GM18951 (cell line): Measurements from ENCODE around the gene PRODH.
"Not testable (repeated sequence)": the region's sequence is repeated elsewhere in the genome, so short reads cannot be mapped to it uniquely, and the experiment has no call there.

Experiments used
- POLR2A ChIP-seq: IDR thresholded peaks from 4 replicates; pipeline ENCODE4 v1.6.1; 2011; ENCODE audit warnings: mild to moderate bottlenecking; ENCODE audit not compliant: insufficient read length, insufficient read depth; ENCODE audit errors: extremely low read depth
- in situ Hi-C: fragments of 300-500 bp; cut with MboI; formaldehyde crosslinking; loops from one replicate; pipeline ENCODE4 v1.12.0; 2022; ENCODE audit warnings: low sequenced_read_pairs, mixed read lengths, inconsistent platforms; ENCODE audit not compliant: unreplicated experiment

The PRODH gene

GRCh38 chr22:18935889-18936529 lies at the start of gene PRODH:
Gene PRODH, minus strand, starts transcription at chr22:18936293. Its CDS starts 6 bp downstream, at chr22:18936287.
- TF ChIP-seq POLR2A = no peak
- in situ Hi-C loops = no loop called here

GRCh38 chr22:18985780-18986179 lies 49.7 kb upstream of the PRODH start:
- in situ Hi-C loops = no loop called here
- no peak for TF ChIP-seq POLR2A

GRCh38 chr22:18984564-18984963 lies 48.5 kb upstream of the PRODH start:
- no peak for TF ChIP-seq POLR2A
- in situ Hi-C loops = no loop called here

GRCh38 chr22:18983120-18983651 lies 47.1 kb upstream of the PRODH start:
- in situ Hi-C loops = no loop called here
- TF ChIP-seq POLR2A = no peak

GRCh38 chr22:18980829-18981228 lies 44.7 kb upstream of the PRODH start:
- no peak for TF ChIP-seq POLR2A
- in situ Hi-C loops = no loop called here

GRCh38 chr22:18979957-18980356 lies 43.9 kb upstream of the PRODH start:
- in situ Hi-C loops = no loop called here
- TF ChIP-seq POLR2A = no peak

GRCh38 chr22:18978506-18978905 lies 42.4 kb upstream of the PRODH start:
- in situ Hi-C loops = no loop called here
- no peak for TF ChIP-seq POLR2A

- no peak for TF ChIP-seq POLR2A
- in situ Hi-C loops = no loop called here
These were observed 41.8 kb upstream of the PRODH start for GRCh38 chr22:18977824-18978425.

- in situ Hi-C loops = no loop called here
- no peak for TF ChIP-seq POLR2A
These were observed 40.2 kb upstream of the PRODH start for GRCh38 chr22:18976197-18976751.

GRCh38 chr22:18975434-18976196 lies 39.5 kb upstream of the PRODH start:
- TF ChIP-seq POLR2A = no peak
- in situ Hi-C loops = no loop called here

- in situ Hi-C loops = no loop called here
- no peak for TF ChIP-seq POLR2A
These were observed 38.5 kb upstream of the PRODH start for GRCh38 chr22:18974477-18975180.

GRCh38 chr22:18973264-18974031 lies 37.4 kb upstream of the PRODH start:
- TF ChIP-seq POLR2A = no peak
- in situ Hi-C loops = no loop called here

- in situ Hi-C loops = not testable (repeated sequence)
These were observed 36.5 kb upstream of the PRODH start for GRCh38 chr22:18972591-18972990.

- in situ Hi-C loops = not testable (repeated sequence)
These were observed 35.9 kb upstream of the PRODH start for GRCh38 chr22:18972029-18972428.
